GM12878 (cell line): ENCODE data around the gene NAP1L5. TPM values are rescaled to one million over a fixed set of nuclear protein-coding genes. Genes with fewer than 3 reads are reported as not detected.

Experiments
- ATAC-seq: fragments of 200-7000 bp; cut with Tn5 transposase; 3 replicates; pipeline ENCODE4 v1.9.1; 2020; ENCODE audit warnings: mild to moderate bottlenecking, moderate library complexity
- BruUV-seq: library from RNA; stranded (reverse); fragments of 400-500 nt; replicated peaks from 2 replicates; lab custom pipeline; 2021; lab: Mats Ljungman, UMichigan
- CTCF ChIA-PET: fragments of 300-600 bp; sonication (Branson Sonifier 250); formaldehyde crosslinking; extraction: SDS; loops from one replicate; lab custom pipeline; 2021; ENCODE audit warnings: inconsistent platforms; lab: Yijun Ruan, JAX
- POLR2A ChIA-PET: fragments of 350-600 bp; formaldehyde crosslinking; extraction: SDS; loops from one replicate; lab custom pipeline; 2021; ENCODE audit warnings: inconsistent platforms; lab: Charles Lee
- RAD21 ChIA-PET: fragments of 300-600 bp; sonication (Branson Sonifier 250); formaldehyde crosslinking; loops from one replicate; lab custom pipeline; 2023; ENCODE audit warnings: antibody characterized with exemption; ENCODE audit not compliant: unreplicated experiment; lab: Charles Lee
- SMC1A ChIA-PET: fragments of 300-600 bp; sonication (Branson Sonifier 250); formaldehyde crosslinking; loops from one replicate; lab custom pipeline; 2023; ENCODE audit not compliant: unreplicated experiment, uncharacterized antibody; lab: Charles Lee
- DNase-seq: peaks from one replicate; pipeline ENCODE4 v3.0.0-alpha.2; 2011; ENCODE audit warnings: low read depth, low spot score
- FAIRE-seq: peaks from 3 replicates; lab custom pipeline; 2011; peaks lifted over from hg19 to GRCh38; lab: Jason Lieb, UNC
- H2AFZ ChIP-seq: 2 replicates; pipeline ENCODE4 v1.6.0; 2011; ENCODE audit warnings: low read depth, low read length, control low read depth; ENCODE audit not compliant: control insufficient read depth
- H3K27ac ChIP-seq: 2 replicates; pipeline ENCODE4 v1.5.1; 2011; ENCODE audit warnings: control low read depth; ENCODE audit not compliant: control insufficient read depth, insufficient read depth
- H3K27me3 ChIP-seq, 2 experiments: replicated peaks in 1 of 2; 2 replicates each; pipeline versions ENCODE4 v1.6.0 to v1.6.1; 2011; ENCODE audit warnings: low read length in 1 of 2; ENCODE audit not compliant: control insufficient read depth in 2 of 2, insufficient read depth in 2 of 2
- H3K36me3 ChIP-seq, 2 experiments: 2 replicates each; pipeline ENCODE4 v1.5.1; 2011; ENCODE audit warnings: low read length in 1 of 2; ENCODE audit not compliant: control insufficient read depth in 2 of 2, insufficient read depth in 2 of 2
- H3K4me1 ChIP-seq: 2 replicates; pipeline ENCODE4 v1.6.1; 2011; ENCODE audit warnings: mild to moderate bottlenecking, low read length, moderate library complexity, mixed read lengths; ENCODE audit not compliant: control insufficient read depth, insufficient read depth
- H3K4me2 ChIP-seq: 2 replicates; pipeline ENCODE4 v1.6.0; 2011; ENCODE audit warnings: control low read depth; ENCODE audit not compliant: control insufficient read depth, insufficient read depth
- H3K4me3 ChIP-seq: fragments of 200-600 bp; sonication (generic); 2 replicates; pipeline ENCODE4 v1.5.1; 2016
- H3K79me2 ChIP-seq: 2 replicates; pipeline ENCODE4 v1.6.0; 2011; ENCODE audit warnings: low read length; ENCODE audit not compliant: control insufficient read depth, insufficient read depth
- H3K9ac ChIP-seq: 2 replicates; pipeline ENCODE4 v1.8.0; 2011; ENCODE audit warnings: low read length, control low read depth, mixed read lengths; ENCODE audit not compliant: control insufficient read depth, insufficient read depth
- H3K9me3 ChIP-seq: replicated peaks from 3 replicates; pipeline ENCODE4 v1.5.1; 2011; ENCODE audit warnings: mild to moderate bottlenecking, low read length; ENCODE audit not compliant: control insufficient read depth, insufficient read depth
- H4K20me1 ChIP-seq: 2 replicates; pipeline ENCODE4 v1.6.0; 2011; ENCODE audit not compliant: control insufficient read depth, insufficient read depth
- CHD1 ChIP-seq: IDR thresholded peaks from 2 replicates; pipeline ENCODE4 v1.6.1; 2012; ENCODE audit warnings: low read depth, low read length, improper control_type of control experiment
- ESRRA ChIP-seq: IDR thresholded peaks from 2 replicates; pipeline ENCODE4 v1.6.1; 2012; ENCODE audit warnings: mild to moderate bottlenecking, low read length, improper control_type of control experiment
- HCFC1 ChIP-seq: fragments of 150-350 bp; IDR thresholded peaks from 2 replicates; pipeline ENCODE4 v1.6.1; 2014; ENCODE audit warnings: low read length
- MTA2 ChIP-seq: fragments of 450-650 bp; IDR thresholded peaks from 2 replicates; pipeline ENCODE4 v1.6.1; 2016; ENCODE audit warnings: low read depth, mild to moderate bottlenecking, moderate library complexity
- MYC ChIP-seq: IDR thresholded peaks from 2 replicates; pipeline ENCODE4 v1.6.1; 2011; ENCODE audit warnings: mild to moderate bottlenecking, low read length, moderate library complexity, inconsistent platforms; ENCODE audit not compliant: insufficient read depth, insufficient replicate concordance, insufficient read length, severe bottlenecking
- NRF1 ChIP-seq: conservative IDR thresholded peaks from 2 replicates; pipeline ENCODE4 v1.6.1; 2011; ENCODE audit warnings: mild to moderate bottlenecking, low read depth, low read length, improper control_type of control experiment
- PAX8 ChIP-seq: fragments of 450-650 bp; IDR thresholded peaks from 2 replicates; pipeline ENCODE4 v1.6.1; 2017; ENCODE audit warnings: mild to moderate bottlenecking, moderate library complexity
- RFX5 ChIP-seq: IDR thresholded peaks from 2 replicates; pipeline ENCODE4 v1.6.1; 2011; ENCODE audit warnings: low read depth, low read length, improper control_type of control experiment
- RUNX3 ChIP-seq: IDR thresholded peaks from 2 replicates; pipeline ENCODE4 v1.6.1; 2012; ENCODE audit warnings: low read length, inconsistent platforms
- SMAD1 ChIP-seq: fragments of 450-650 bp; IDR thresholded peaks from 2 replicates; pipeline ENCODE4 v1.6.1; 2018; ENCODE audit warnings: mild to moderate bottlenecking, low read depth; ENCODE audit not compliant: partially characterized antibody
- SP1 ChIP-seq: IDR thresholded peaks from one replicate; pipeline ENCODE4 v1.6.1; 2011; ENCODE audit warnings: low read depth, low read length
- STAT1 ChIP-seq: fragments of 450-650 bp; conservative IDR thresholded peaks from 2 replicates; pipeline ENCODE4 v1.6.1; 2014; ENCODE audit warnings: antibody characterized with exemption, mild to moderate bottlenecking
- TCF3 ChIP-seq: IDR thresholded peaks from 2 replicates; pipeline ENCODE4 v1.6.1; 2012; ENCODE audit warnings: low read depth, mild to moderate bottlenecking, low read length, borderline replicate concordance; ENCODE audit not compliant: insufficient read depth
- WGBS: methylation state at CpG from one replicate; pipeline ENCODE4 v1.1.6; 2016; ENCODE audit warnings: low lambda C conversion rate; ENCODE audit not compliant: insufficient replicate concordance, insufficient coverage; ENCODE audit errors: missing lambda C conversion rate; 5-methylcytosine and 5-hydroxymethylcytosine counted together
- in situ Hi-C: fragments of 300-500 bp; cut with MboI; formaldehyde crosslinking; loops from 9 replicates; pipeline ENCODE4 v1.14.3; 2018; ENCODE audit warnings: mixed read lengths
- intact Hi-C: fragments of 100-400 bp; cut with micrococcal nuclease; formaldehyde crosslinking; loops from one replicate; pipeline ENCODE4 v1.14.2; 2022; ENCODE audit not compliant: unreplicated experiment
- polyA plus RNA-seq, 11 experiments: library from polyadenylated mRNA; depleted of rRNA in 4 of 11; unstranded in 6 of 11; stranded (reverse) in 5 of 11; fragments of >200 nt; fragmentation: Nextera tagmentation in 4 of 11; fragmentation: Illumina TruSeq in 1 of 11; extraction: Ambion mirVana in 4 of 11; extraction: Trizol in 1 of 11; gene quantifications; 1 replicate in 1 of 11; 2 replicates in 10 of 11; pipeline versions ENCODE4 v1.2.1 to v1.2.3, GENCODE V29; 2011 to 2016; ENCODE audit warnings: inconsistent platforms in 2 of 11, missing spikeins in 2 of 11, low read depth in 1 of 11
- total RNA-seq, 4 experiments: library from RNA; depleted of rRNA in 3 of 4; stranded (reverse); fragments of >200 nt in 3 of 4; fragmentation: Illumina TruSeq in 1 of 4; extraction: Trizol in 1 of 4; gene quantifications; 2 replicates each; pipeline versions ENCODE4 v1.2.1 to v1.2.3, GENCODE V29; 2013 to 2021
- TF ChIP-seq, protein P1 (sequence below): fragments of 450-650 bp; IDR thresholded peaks from 2 replicates; pipeline ENCODE4 v1.6.1; 2017; ENCODE audit warnings: mild to moderate bottlenecking, low read depth, inconsistent platforms; ENCODE audit not compliant: poor library complexity, severe bottlenecking
- TF ChIP-seq, protein P2 (sequence below): fragments of 450-650 bp; formaldehyde crosslinking; IDR thresholded peaks from 2 replicates; pipeline ENCODE4 v1.5.0; 2022; ENCODE audit warnings: mild to moderate bottlenecking, missing genetic modification characterization
- TF ChIP-seq, protein P3 (sequence below): IDR thresholded peaks from 2 replicates; pipeline ENCODE4 v1.6.1; 2011; ENCODE audit warnings: mild to moderate bottlenecking, low read depth, low read length, moderate library complexity; ENCODE audit not compliant: insufficient replicate concordance
- TF ChIP-seq, protein P4 (sequence below): fragments of 450-650 bp; IDR thresholded peaks from 2 replicates; pipeline ENCODE4 v1.6.1; 2016; ENCODE audit warnings: mild to moderate bottlenecking

NAP1L5 gene
- total and polyA plus RNA-seq, 10 of the 15 experiments (the other 5 are each of a cell fraction or from before 2014, with no cell fraction given) = 2.1 to 5.3 (median 3.7) TPM

DNA sequence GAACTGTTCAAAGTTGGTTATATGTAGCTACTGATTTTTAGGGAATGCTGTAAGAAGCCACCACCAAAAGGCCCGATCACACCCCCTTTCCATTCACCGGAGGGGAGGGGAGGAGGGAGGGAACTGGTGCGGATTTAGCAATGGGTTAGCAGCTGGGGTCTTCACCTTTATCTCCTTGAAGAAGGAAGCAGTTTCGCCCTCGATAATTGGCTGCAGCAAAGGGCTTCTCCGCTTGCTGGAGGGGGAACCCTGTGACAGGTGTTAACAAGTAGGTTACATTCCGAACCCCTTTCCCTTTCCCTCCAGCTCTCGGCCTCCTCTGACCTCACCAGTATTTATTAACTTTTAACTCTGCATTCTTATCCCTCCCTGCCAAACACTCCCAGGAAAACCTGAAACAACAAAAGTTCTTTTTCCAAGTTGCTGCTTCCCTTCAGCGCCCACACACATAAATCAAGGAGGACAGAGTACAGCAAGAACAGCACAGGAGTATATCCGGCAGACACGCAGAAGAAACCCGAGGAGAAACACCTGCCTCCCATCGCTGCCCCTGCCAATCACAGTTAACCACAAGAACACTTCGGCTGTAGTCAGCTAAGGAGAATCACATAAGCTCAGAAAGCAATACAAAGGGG lies 39.8 kb upstream of the NAP1L5 start:
- no peaks in the 10 kb centered on the region for H3K36me3 ChIP-seq
- H3K79me2 ChIP-seq = no peaks in the 10 kb centered on the region
- H3K4me1 ChIP-seq = no peaks in the 10 kb centered on the region
- no peaks in the 10 kb centered on the region for H3K27me3 ChIP-seq
- DNase-seq = peak; percentile 13
- ChIA-PET CTCF (no interaction called here), SMC1A (interaction anchor here (1.1 to 1.2 kb wide), 2 partner anchors 19 to 47 kb away, joined by 3 read pairs; no protein-coding TSS in a partner anchor), POLR2A (no interaction called here), RAD21 (no interaction called here)
- no peaks in the 10 kb centered on the region for H3K9me3 ChIP-seq
- no peak overlapping the region for H3K9ac ChIP-seq
- no peaks in the 10 kb centered on the region for H4K20me1 ChIP-seq
- no TSS peak for BruUV-seq
- 0 out of 2 replicates have a peak overlapping the region, but pooled peaks have one; percentile 21 for H3K4me3 ChIP-seq
- peak; percentile 78 for FAIRE-seq
- no peak overlapping the region for H2AFZ ChIP-seq
- 53% methylated on average over 14 of the region's 14 CpGs for WGBS
- peak overlapping the region; percentile 28; the same call in 1 of the 2 replicates for H3K4me2 ChIP-seq
- H3K27ac ChIP-seq = no peak overlapping the region
- intact Hi-C loops = no loop called here
- peak; percentile 48 for ATAC-seq
- in situ Hi-C loops = no loop called here
- TF ChIP-seq, protein P1, sequence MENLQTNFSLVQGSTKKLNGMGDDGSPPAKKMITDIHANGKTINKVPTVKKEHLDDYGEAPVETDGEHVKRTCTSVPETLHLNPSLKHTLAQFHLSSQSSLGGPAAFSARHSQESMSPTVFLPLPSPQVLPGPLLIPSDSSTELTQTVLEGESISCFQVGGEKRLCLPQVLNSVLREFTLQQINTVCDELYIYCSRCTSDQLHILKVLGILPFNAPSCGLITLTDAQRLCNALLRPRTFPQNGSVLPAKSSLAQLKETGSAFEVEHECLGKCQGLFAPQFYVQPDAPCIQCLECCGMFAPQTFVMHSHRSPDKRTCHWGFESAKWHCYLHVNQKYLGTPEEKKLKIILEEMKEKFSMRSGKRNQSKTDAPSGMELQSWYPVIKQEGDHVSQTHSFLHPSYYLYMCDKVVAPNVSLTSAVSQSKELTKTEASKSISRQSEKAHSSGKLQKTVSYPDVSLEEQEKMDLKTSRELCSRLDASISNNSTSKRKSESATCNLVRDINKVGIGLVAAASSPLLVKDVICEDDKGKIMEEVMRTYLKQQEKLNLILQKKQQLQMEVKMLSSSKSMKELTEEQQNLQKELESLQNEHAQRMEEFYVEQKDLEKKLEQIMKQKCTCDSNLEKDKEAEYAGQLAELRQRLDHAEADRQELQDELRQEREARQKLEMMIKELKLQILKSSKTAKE = no peak
- no peak for TF ChIP-seq MYC
- no peak for TF ChIP-seq STAT1
- no peak for TF ChIP-seq ESRRA
- TF ChIP-seq, protein P2, sequence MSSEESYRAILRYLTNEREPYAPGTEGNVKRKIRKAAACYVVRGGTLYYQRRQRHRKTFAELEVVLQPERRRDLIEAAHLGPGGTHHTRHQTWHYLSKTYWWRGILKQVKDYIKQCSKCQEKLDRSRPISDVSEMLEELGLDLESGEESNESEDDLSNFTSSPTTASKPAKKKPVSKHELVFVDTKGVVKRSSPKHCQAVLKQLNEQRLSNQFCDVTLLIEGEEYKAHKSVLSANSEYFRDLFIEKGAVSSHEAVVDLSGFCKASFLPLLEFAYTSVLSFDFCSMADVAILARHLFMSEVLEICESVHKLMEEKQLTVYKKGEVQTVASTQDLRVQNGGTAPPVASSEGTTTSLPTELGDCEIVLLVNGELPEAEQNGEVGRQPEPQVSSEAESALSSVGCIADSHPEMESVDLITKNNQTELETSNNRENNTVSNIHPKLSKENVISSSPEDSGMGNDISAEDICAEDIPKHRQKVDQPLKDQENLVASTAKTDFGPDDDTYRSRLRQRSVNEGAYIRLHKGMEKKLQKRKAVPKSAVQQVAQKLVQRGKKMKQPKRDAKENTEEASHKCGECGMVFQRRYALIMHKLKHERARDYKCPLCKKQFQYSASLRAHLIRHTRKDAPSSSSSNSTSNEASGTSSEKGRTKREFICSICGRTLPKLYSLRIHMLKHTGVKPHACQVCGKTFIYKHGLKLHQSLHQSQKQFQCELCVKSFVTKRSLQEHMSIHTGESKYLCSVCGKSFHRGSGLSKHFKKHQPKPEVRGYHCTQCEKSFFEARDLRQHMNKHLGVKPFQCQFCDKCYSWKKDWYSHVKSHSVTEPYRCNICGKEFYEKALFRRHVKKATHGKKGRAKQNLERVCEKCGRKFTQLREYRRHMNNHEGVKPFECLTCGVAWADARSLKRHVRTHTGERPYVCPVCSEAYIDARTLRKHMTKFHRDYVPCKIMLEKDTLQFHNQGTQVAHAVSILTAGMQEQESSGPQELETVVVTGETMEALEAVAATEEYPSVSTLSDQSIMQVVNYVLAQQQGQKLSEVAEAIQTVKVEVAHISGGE = no peak
- no peak for TF ChIP-seq CHD1
- TF ChIP-seq, protein P3, sequence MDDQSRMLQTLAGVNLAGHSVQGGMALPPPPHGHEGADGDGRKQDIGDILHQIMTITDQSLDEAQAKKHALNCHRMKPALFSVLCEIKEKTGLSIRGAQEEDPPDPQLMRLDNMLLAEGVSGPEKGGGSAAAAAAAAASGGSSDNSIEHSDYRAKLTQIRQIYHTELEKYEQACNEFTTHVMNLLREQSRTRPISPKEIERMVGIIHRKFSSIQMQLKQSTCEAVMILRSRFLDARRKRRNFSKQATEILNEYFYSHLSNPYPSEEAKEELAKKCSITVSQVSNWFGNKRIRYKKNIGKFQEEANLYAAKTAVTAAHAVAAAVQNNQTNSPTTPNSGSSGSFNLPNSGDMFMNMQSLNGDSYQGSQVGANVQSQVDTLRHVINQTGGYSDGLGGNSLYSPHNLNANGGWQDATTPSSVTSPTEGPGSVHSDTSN = peak; percentile 85
- 0 out of 2 replicates have a peak, but pooled peaks have one; percentile 27 for TF ChIP-seq TCF3
- no peak for TF ChIP-seq SP1
- TF ChIP-seq RUNX3 = peak; percentile 60; the same call in 1 of the 2 replicates
- no peak for TF ChIP-seq HCFC1
- no peak for TF ChIP-seq SMAD1
- TF ChIP-seq RFX5 = no peak
- TF ChIP-seq MTA2 = no peak
- TF ChIP-seq, protein P4, sequence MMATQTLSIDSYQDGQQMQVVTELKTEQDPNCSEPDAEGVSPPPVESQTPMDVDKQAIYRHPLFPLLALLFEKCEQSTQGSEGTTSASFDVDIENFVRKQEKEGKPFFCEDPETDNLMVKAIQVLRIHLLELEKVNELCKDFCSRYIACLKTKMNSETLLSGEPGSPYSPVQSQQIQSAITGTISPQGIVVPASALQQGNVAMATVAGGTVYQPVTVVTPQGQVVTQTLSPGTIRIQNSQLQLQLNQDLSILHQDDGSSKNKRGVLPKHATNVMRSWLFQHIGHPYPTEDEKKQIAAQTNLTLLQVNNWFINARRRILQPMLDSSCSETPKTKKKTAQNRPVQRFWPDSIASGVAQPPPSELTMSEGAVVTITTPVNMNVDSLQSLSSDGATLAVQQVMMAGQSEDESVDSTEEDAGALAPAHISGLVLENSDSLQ = peak; percentile 92
- TF ChIP-seq NRF1 = no peak
- TF ChIP-seq PAX8 = no peak
